Epithelial cell of proximal tubule (primary cell): ENCODE results near the gene RALGAPB. TPM values are rescaled to one million over a fixed set of nuclear protein-coding genes. Genes with fewer than 3 reads are reported as not detected.

Experiments
- DNase-seq: peaks from one replicate; pipeline ENCODE4 v3.0.0-alpha.2; 2011; ENCODE audit warnings: low read depth
- H3K4me3 ChIP-seq: 2 replicates; pipeline ENCODE4 v1.5.1; 2011; ENCODE audit warnings: low read depth, mild to moderate bottlenecking, low read length
- CTCF ChIP-seq: conservative IDR thresholded peaks from 2 replicates; pipeline ENCODE4 v1.5.1; 2012; ENCODE audit warnings: low read depth, mild to moderate bottlenecking, low read length
- total RNA-seq: library from RNA; depleted of rRNA; stranded (reverse); fragments of >200 nt; gene quantifications from 2 replicates; pipeline ENCODE4 v1.2.3, GENCODE V29; 2015

The RALGAPB gene
- 17.1 and 19.1 TPM in 2 replicates for total RNA-seq

GRCh38 chr20:38472513-38473366, at the start of gene RALGAPB:
RALGAPB (plus strand) TSS chr20:38472843; CDS start chr20:38488433, 15,590 bp downstream.
- TF ChIP-seq CTCF, result peak; percentile 55
- DNase-seq, result peak; percentile 84
- H3K4me3 ChIP-seq, result peak within 1 kb of the TSS; percentile 85

GRCh38 chr20:38423541-38423940, 49.1 kb upstream of the RALGAPB start:
- TF ChIP-seq CTCF, result no peak
- H3K4me3 ChIP-seq, result no peak overlapping the region
- no peak for DNase-seq

GRCh38 chr20:38424401-38424800, 48.2 kb upstream of the RALGAPB start:
- no peak for DNase-seq
- no peak for TF ChIP-seq CTCF
- H3K4me3 ChIP-seq, result no peak overlapping the region

- DNase-seq, result no peak
- no peak overlapping the region for H3K4me3 ChIP-seq
- TF ChIP-seq CTCF, result no peak
Observed at GRCh38 chr20:38426006-38426897, 46.4 kb upstream of the RALGAPB start.

GRCh38 chr20:38427655-38428023, 45.0 kb upstream of the RALGAPB start:
- TF ChIP-seq CTCF, result no peak
- H3K4me3 ChIP-seq, result no peak overlapping the region
- DNase-seq, result no peak

GRCh38 chr20:38428800-38429199, 43.8 kb upstream of the RALGAPB start:
- H3K4me3 ChIP-seq, result no peak overlapping the region
- no peak for DNase-seq
- TF ChIP-seq CTCF, result no peak
